GM19099 (cell line): ENCODE results near the gene HMBS.
A peak's percentile ranks its signal among the peaks of the same experiment; 100 is the strongest.

Experiments used
- POLR2A ChIP-seq: IDR thresholded peaks from 3 replicates; pipeline ENCODE4 v1.6.1; 2011; ENCODE audit warnings: low read depth; ENCODE audit not compliant: insufficient read length; ENCODE audit errors: extremely low read depth

Gene HMBS

GRCh38 chr11:119091966-119092879 is 7.5 kb downstream of the HMBS start:
- TF ChIP-seq POLR2A: peak; percentile 38

- peak; percentile 35 for TF ChIP-seq POLR2A
Measured at GRCh38 chr11:119092880-119093842, 8.5 kb downstream of the HMBS start.

- peak; percentile 28 for TF ChIP-seq POLR2A
Measured at GRCh38 chr11:119093942-119094815, 9.5 kb downstream of the HMBS start.

DNA sequence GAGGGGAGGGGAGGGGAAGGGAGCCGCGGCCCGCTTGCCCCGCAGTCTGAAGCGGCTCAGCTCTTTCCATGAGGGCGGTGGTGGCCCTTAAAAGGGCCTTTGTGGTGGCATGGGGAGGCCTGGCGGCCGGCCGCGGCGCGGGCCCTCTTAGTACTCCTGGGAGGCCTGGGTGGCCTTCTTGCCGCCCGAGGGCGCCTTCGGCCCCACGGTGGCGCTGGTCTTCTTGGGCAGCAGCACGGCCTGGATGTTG is 10.1 kb downstream of the HMBS start:
- no peak for TF ChIP-seq POLR2A

- TF ChIP-seq POLR2A: peak; percentile 100
Measured at GRCh38 chr11:119095066-119095880, 10.6 kb downstream of the HMBS start.

- no peak for TF ChIP-seq POLR2A
Measured at GRCh38 chr11:119099711-119100110, 15.0 kb downstream of the HMBS start.

DNA sequence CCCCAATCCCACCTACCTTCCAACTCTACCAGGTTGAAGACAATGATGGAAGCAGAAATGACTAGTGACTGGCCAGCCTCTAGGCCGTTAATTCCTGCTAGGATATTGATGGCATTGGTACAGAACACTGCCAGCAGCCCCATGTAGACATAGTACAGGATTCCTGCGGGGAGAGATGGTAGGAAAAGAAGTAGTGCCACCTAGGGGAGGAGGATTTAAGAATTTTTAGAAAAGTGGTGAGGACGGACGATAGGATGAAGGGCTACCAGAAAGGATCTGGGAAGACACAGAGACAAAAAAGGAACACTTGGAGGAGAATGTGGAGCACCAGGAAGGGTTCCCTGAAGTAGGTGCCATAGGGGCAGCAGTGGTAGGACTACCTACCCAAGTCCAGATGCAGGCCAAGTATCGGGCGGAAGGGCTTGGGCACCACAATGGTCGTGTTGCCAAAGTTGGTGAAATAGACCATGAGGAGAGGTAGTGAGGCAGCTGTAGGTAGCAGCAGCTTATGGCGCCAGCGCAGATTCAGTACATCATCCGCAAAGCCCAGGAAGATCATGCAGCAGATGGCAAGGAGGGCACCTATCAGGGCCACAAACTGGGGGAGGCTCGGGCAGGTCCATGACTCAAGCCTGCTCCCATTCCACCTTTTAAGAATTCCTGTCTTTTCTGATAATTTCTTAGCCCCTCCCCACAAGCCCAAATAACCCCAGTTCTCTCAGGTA is 15.7 kb downstream of the HMBS start:
- TF ChIP-seq POLR2A: no peak

GRCh38 chr11:119100994-119101758 is 16.5 kb downstream of the HMBS start:
- no peak for TF ChIP-seq POLR2A

- no peak for TF ChIP-seq POLR2A
Measured at GRCh38 chr11:119101759-119102423, 17.2 kb downstream of the HMBS start, which contains the start of gene DPAGT1. TSS of gene DPAGT1 (minus strand) at chr11:119101853. CDS start at chr11:119101655, 198 bp downstream.

DNA sequence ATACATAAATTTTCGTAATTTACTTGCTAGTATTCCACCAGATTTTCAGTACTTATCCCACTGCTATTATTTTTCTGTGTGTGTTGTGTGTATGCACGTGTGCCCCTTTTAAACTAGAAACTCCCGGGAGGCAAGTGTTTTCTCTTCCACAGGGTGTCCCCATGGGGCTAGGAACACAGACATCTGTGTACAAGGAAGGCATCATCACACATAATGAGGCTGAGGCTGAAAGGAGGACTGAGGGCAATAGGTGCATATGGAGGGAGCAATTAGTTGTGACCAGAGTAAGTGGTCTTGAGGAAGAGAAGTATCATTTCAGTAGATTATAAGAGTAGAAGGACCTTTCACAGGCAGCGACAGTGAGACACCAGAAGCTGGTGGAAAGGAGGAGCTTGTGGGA is 19.1 kb downstream of the HMBS start:
- TF ChIP-seq POLR2A: no peak

GRCh38 chr11:119106564-119107537 is 22.2 kb downstream of the HMBS start, which contains the start of gene C2CD2L:
TSS of gene C2CD2L (plus strand) at chr11:119107344. CDS start at chr11:119107742, 398 bp downstream.
- TF ChIP-seq POLR2A: peak; percentile 64
